CD4-positive, alpha-beta T cell treated with Interleukin-21 for 1 hour (primary cell): ENCODE data around the gene RAB40A.
"Not testable (repeated sequence)": the region's sequence is repeated elsewhere in the genome, so short reads cannot be mapped to it uniquely, and the experiment has no call there.

Experiments
- DNase-seq: peaks from one replicate; pipeline ENCODE4 v3.0.0-alpha.2; 2020

Gene RAB40A

DNA sequence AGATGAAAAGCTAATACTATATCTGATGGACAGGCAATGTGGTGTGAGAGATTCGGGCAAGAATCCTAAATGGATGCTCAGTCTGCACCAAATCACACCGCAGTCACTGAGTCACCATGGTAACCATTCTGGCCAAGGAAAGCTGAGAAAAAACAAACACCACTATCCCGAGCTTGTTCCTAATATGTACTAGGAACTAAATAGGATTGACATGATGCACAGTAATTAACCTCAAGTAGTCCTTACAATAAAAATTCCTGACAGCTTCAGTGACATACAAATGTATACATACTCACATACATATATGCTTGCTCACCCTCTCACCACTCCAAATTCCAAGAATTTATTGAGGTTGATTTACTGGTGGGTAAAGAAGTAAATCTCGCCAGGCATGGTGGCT, 1.1 kb upstream of the RAB40A start:
- DNase-seq: no peak

- DNase-seq: no peak
These were observed 718 bp downstream of the RAB40A start for GRCh38 chrX:103518571-103518970.

- no peak for DNase-seq
These were observed 2.0 kb downstream of the RAB40A start for GRCh38 chrX:103517246-103517645.

DNA sequence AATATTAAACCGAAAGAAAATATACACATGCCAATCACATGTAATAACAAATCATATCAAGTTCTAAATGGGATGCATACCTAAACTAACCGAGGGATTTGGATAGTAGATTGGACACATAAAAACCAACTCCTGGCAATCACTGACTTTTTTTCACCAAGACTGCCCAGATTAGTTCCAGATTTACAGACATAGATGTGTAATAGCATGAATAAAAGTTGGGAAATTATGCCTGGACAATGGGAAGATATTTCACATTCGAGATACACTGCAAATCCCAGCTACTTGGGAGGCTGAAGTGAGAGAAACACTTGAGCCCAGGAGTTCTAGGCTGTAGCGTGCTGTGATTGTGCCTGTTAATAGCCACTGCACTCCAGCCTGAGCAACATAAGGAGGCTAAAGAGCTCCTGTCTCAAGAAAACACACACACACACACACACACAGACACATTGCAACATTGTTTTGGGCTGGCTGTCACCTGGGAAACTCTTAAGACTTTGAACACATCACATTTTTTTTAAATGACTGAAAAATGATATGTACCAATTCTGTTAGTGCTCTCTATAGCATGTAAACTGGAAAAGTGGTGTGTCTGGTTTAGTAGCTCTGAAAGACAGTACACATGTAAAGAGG, 5.7 kb downstream of the RAB40A start:
- DNase-seq: no peak

DNA sequence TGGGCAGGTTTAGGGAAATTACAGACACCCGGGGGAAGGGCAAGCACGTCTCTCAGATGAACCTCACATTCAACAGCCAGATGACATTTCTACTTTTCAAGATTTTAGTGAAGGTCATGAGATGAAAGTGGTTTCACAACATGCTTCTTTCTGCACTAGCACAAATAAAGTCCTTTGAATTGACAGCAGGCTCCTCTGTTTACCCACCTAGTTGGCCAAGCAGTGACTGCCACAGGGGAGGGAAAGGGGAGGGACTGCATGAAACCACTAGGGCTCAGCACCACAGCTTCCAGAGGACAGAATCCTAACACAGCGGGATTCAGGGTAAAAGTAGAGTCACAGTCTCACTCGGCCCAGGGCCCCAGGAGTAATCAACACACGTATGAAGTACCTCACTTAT, 6.2 kb downstream of the RAB40A start:
- no peak for DNase-seq

GRCh38 chrX:103510031-103510430, 9.3 kb downstream of the RAB40A start:
- no peak for DNase-seq

- no peak for DNase-seq
These were observed 15.5 kb downstream of the RAB40A start for GRCh38 chrX:103503853-103504207.

DNA sequence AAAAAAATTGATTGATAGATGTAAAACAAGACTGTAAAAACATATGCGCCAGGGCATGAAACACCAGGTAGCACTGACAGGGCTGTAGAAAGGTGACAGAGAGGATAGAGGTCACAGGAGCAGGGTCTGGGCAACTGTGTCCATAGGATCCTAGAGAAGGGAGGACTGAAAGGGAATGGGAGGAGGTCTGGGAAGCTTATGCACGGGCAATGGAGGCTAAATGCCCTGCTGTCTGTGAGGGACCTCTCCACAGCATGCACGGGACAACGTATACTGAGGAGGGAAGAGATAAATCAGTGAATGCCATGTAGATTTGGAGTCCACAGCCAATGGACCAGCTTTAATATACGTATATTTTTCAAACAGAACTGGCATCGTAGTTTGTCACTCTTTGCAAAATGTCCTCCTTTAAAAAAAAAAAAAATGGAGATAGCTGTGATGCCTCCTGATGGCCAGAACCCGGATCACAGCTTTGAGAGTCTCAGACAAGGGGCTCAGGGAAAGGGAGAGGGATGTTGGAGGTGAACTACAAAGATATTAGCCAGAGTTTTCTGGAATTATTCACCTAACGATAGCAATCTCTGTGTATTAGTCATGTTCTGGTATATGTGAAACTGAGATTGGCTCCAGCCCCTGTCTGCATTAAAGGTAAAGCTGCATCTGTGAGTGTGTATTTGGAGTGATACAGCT, 16.0 kb downstream of the RAB40A start:
- no peak for DNase-seq

GRCh38 chrX:103498786-103499185, 20.5 kb downstream of the RAB40A start:
- no peak for DNase-seq

DNA sequence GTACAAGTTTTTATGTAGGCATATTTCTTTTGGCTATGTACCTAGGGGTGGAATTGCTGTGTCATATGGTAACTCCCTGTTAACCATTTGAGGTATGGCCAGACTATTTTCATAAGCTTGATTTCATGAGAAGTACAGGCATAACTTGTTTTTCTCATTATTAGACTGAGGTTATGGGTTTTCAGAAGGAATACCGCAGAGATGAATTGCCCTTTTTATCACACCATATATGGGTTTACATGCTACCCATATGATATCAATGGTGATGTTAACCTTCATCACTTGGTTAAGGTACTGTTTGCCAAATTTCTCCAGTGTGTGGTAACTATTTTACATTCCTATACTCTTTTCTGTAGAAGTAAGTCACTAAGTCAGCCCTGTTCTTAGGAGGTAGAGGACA, 23.5 kb downstream of the RAB40A start:
- no peak for DNase-seq

DNA sequence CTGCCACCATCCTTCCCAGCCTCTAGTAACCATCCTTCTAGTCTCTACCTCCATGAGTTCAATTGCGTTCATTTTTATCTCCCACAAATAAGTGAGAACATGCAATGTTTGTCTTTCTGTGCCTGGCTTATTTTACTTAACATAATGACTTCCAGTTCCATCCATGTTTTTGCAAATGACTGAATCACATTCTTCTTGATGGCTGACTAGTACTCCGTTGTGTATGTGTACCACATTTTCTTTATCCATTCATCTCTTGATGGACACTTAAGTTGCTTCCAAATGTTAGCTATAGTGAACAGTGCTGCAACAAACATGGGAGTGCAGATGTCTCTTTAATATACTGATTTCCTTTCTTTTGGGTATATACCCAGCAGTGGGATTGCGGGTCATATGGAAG, 25.7 kb downstream of the RAB40A start:
- DNase-seq: not testable (repeated sequence)

GRCh38 chrX:103489733-103490132, 29.6 kb downstream of the RAB40A start:
- DNase-seq: peak; percentile 34

GRCh38 chrX:103488794-103489193, 30.5 kb downstream of the RAB40A start:
- no peak for DNase-seq

GRCh38 chrX:103488332-103488731, 31.0 kb downstream of the RAB40A start:
- DNase-seq: no peak

GRCh38 chrX:103483720-103484119, 35.6 kb downstream of the RAB40A start:
- peak; percentile 2 for DNase-seq

DNA sequence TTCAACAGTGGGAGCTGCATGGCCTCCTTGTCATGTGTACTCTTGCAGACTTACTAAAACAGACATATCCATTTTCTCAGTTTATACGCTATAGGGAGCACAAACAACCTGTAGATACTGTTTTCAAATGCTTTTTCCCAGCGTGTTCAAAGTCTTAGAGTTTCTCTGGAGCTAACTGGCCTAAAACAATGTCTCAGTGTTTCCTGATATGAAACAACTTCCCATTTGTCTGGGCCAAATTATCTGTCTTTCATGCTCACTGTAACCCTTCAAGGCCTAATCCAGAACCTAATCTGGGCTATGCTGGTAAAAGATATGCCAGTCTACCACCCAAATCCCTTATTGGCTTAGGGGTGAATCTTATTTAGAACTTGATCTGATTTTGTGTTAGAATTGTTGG, 38.8 kb downstream of the RAB40A start:
- no peak for DNase-seq

GRCh38 chrX:103477496-103477895, 41.8 kb downstream of the RAB40A start:
- no peak for DNase-seq

DNA sequence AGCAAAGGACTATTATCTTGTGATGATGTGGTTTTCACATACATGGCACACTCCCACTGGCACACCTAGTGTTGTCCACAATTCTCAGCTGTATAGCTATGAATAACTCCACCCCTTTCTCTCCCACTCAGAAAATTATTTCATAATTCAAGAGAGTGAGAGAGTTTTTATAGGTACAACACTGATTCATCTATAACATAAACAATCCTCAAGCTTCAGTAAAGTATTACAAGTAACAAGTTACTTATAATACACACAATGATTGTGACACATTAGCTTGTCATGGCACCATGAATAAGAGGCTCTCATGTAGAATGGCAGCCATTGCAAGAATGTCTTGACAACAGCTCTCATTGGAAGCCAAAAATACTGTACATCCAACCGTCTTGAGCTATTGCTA, 43.9 kb downstream of the RAB40A start:
- DNase-seq: no peak

GRCh38 chrX:103469977-103470376, 49.3 kb downstream of the RAB40A start:
- DNase-seq: not testable (repeated sequence)

GRCh38 chrX:103467887-103468286, 51.4 kb downstream of the RAB40A start:
- no peak for DNase-seq

GRCh38 chrX:103467156-103467555, 52.1 kb downstream of the RAB40A start:
- no peak for DNase-seq

DNA sequence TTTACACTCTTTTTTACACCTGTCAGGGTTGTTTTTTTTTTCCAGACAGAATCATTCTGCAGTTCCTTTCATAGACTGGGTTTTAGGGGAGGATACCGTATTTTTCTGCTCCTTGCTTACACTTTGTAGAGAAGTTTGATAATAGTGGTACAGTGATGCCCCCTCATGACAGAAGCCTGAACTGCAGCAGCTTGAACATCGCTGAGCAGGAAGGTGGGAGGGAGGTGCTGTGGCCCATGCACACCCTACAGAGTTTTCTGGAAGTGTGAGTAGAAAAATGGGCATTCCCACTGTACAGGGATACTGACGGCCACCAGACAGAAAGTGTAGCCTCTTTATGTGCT, 54.5 kb downstream of the RAB40A start:
- peak; percentile 75 for DNase-seq

DNA sequence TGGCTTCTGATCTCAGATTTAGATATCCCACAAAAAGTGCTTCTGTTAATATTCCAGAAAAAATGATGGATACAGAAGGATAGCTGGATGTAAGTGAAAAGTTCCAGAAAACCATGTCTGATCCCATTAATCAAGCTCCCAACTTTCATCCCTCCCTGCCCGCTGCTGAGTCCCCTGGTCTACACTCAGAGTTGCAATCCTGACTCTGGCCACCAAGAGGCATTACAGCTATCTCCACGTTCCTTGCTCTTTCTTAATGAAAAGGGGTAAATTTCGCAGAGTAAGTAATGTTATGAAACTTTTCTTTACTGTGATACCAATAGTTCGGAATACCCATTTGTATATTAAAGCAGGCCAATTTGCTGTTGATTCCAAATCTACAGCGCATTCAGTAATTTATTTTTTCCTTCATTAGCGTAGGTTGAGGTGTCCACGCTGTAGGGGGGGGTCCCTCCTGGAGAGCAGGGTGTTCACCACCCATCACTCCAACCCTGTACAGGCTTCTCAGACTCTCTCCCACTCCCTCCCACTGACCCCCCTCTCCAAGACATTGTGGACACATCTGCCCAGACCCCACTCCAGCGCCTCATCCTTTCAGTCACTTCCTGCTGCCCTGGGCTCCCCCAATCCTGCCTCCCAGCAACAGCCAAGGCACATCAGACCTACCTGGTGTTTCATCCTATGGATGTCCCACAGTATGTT, 55.1 kb downstream of the RAB40A start:
- DNase-seq: peak; percentile 33

GRCh38 chrX:103461156-103461555, 58.1 kb downstream of the RAB40A start:
- no peak for DNase-seq
